GM19328 (cell line): ENCODE data around the gene GALNT14.

Experiments used
- ATAC-seq: cut with Tn5 transposase; IDR thresholded peaks from one replicate; pipeline ENCODE4 v1.9.1; 2021; ENCODE audit warnings: mild to moderate bottlenecking, moderate library complexity; ENCODE audit not compliant: unreplicated experiment

Gene GALNT14

DNA sequence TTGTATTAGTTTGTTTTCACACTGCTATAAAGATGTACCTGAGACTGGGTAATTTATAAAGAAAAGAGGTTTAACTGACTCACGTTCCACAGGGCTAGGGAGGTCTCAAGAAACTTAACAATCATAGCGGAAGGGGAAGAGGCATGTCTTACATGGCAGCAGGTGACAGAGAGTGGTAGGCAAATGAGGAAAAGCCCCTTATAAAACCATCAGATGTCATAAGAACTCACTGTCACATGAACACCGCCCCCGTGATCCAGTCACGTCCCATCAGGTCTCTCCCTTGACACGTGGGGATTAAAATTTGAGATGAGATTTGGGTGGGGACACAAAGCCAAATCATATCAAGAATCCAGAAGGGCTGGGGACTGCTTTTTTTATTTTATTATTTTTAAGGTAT, 120.0 kb downstream of the GALNT14 start:
- ATAC-seq = no peak

DNA sequence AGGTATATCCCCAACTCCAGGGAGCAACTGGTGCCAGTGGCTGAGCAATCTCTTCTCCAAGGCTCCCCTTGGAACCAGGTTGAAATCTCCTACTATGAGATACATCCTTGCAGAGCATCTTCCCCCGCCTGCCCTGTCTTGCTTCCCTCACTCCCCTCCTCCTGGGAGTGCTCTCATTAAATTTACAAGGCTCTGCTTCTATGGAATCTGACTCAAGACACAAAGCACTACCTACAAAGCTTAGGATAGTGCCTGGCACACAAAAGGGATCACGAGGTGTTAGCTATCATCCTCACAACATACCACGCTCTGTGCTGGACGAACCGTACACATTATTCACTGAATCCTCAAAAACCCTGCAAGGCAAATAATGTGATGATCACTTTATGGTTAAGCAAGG, 121.6 kb downstream of the GALNT14 start:
- ATAC-seq = no peak

DNA sequence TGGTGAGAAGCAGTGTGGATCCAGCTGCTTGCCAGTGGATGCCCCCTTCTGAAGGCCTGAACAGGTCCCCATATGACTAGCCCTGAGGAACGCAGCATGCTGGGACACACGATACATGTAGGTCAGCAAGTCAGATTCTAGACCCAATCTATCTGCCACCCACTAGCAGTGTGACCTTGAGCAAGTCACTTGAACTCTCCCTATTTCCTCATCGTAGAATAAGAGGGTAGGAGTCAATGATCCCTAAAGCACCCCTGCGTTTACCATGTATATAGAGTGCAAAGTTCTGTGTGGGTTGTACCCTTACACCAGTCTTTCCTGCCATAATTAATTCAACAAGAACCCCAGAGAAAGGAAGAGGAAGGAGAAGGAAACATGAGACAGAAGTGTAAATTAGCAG, 123.7 kb downstream of the GALNT14 start:
- ATAC-seq = no peak

DNA sequence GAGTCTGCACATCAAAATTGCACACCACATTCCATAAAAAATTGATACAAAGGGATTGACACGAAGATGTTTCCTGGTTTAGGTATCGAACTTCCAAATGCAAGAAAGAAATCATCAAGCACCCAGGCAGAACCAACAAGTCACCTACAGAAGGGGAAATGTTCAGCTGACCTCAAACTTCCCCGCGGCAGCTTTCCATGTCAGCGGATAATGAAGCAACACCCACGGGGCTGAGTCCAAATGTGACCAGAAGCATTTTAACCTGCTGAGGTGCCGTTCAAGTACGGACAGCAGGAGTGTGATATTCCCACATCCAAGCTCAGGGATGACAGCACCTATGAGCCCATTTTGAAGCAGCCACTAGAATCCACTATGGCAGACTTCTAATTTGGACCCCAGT, 124.9 kb downstream of the GALNT14 start:
- ATAC-seq = no peak

DNA sequence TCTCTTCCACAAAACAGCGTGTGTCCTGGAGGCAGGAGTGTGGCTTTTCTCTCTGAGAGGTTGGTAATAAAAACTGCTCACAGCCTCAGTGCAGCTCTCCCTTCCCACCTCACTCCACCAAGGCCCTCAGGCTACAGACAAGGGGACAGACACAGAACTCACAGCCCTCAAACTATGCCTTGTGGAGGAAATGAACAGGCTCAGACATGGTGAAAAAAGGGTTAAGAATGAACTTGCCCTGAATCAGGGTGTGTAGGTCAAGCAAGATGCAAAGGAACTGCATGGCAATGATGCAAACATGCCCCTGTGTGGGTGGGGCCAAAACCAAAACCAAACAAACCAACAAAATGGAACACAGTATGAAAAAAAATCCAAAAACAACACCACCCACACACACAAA, 125.8 kb downstream of the GALNT14 start:
- no peak for ATAC-seq

DNA sequence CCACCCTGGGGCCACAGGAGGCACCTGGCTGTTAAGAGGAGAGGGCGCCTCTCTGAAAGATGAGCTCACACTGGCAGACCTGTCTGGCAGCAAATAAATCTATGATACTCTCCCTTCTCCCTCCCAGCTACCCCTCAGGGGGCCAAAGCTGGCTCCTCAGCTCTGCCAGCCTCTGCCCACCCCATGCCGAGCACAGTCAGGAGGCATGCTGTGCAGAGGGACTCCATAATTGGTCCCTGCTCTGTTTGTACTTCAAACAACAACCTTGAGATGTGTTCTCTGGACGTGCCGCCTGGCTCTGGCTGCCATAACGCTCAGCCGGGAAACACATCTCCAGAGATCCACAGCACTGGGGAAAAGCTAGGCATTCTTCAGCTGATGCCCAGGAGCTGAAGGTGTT, 126.7 kb downstream of the GALNT14 start:
- ATAC-seq = no peak

DNA sequence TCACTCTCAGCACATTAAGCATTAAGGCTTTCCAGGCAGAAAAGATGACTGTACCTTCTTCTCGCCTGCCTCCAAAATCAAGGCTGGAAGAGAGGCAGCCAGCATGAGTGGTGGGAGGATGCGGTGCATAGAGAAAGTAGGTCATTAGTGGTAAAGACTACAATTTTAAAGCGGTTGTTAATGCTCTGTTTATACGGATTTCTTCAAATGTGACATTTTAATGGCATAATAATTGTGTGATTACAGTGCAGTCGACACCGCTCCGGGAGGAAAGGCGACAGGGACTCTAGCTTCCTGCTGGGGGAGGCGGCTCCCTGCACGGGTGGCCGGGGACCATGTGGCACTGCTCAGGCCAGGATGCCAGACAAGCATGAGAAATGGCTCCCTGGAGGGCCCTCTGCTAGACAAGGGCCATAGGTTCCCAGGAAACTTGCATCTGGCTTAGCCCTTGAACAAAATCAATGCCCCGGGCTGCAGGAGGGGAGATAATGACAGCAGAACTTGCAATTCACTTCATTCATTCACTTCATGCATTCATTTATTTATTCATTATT, 129.6 kb downstream of the GALNT14 start:
- ATAC-seq = no peak

DNA sequence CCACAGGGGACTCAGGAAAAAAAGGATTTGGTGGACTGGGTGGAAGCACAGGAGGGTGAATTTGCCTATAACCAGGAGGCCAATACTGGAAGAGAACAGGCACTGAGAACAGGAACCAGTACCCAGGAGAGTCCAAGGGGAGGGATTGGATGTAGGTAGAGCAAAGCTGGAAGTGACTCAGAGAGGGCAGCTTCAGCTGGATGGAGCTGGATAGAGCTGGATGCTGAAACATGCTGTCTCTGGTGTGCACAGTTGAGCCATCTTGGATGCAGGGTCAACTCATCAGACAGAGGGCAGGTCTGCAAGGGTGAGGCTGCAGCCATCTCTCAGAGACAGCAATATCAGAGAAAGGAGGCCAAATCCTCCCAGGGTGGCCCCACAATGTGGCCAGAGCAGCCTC, 134.0 kb downstream of the GALNT14 start:
- no peak for ATAC-seq

DNA sequence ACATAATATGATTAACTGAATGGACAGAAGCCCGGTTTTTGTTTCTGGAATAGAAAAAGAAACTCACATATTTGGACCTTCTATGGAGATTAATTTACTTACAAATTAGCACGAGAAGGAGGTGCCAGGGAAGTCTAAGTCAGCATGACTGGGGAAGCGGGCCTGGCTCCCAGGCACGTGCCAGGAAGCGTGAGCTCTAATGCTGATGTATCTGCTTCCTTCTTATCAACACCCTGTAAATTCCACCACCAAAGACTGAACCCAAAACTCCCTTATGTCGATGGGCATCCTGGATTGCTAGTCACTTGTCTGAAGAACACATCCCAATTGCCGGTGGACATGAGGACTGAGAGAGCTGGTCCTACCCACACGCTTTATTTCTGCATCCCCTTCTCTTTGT, 134.5 kb downstream of the GALNT14 start:
- ATAC-seq = no peak

DNA sequence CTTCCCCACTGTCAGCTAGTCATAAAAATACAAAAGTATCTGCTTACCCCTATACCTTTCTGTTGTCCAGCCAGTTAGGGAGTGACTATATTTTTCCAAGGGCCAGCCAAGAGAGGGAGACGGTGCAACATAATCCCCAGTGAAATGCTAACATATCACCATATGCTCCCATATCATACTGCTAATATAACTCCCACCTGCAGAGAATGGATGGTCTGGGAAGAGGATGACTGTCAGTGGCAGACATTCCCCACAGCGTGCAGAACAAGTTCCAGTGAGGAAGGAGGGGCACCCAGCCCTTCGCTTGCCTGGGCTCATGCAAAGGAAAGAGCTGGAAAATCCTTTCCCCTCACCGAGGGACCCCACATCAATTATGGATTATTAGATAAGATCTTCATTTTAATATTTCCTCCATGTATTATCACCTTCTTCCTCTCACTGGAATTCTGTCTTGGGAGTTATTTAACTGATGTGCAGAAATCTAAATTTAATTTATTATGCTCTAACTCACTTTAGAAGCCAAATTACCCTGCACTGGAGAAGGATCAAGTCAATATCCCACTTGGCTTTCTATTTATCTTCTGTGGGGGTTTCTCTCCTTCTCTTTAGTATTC, 135.6 kb downstream of the GALNT14 start:
- no peak for ATAC-seq

DNA sequence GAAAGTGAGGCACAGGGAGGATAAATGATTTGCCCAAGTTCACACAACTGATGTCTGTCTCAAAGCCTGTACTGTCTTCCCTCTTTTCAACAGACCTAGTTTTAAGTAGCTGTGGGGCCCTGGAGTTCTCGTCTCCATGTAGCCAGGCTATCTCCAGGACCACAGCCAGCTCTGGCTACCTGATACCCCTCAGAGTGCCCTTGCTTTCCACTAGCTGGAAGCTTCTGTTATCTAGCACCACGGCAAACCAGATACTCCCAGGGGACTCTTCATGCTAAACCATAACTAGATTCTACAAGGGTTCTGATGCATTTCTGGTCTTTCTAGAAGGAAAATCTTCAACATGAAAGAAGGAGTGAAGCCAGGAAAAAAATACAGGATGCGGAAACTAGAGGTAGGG, 137.3 kb downstream of the GALNT14 start:
- ATAC-seq = no peak

DNA sequence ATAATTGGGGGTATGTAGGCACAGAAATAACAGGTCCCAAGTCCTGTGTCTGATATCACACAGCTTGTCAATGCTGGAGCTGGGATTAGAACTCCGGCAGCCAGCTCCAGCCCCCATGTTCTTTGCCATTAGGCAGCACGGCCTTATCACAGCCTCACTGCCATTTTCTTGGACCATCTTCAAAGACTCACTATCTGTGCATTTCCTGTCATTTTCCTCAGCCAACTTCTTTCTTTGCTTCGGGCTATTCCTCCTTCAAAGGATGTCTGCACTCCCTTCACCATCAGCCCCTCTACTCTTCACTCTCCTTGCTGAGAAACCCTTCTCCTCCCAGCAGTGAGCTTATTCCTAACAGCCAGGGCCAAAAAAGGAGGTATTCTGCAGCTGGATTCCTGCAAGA, 139.6 kb downstream of the GALNT14 start:
- ATAC-seq = no peak

DNA sequence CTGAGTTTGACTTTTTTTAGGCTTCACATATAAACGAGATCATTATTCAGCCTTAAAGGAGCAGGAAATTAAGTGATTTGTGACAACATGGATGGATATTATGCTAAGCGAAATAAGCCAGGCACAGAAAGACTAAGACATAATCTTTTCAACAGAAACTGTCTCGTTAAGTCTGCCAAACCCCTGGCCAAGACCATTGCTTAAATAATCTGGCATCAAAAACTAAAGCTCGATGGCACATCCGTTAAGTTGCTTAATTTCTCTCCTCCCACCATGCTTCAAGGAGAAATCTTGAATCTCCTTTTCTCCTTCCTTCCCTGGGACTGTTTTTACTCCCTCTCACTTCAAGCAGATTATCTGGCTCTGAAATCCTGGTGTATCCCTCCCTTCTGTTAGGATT, 140.3 kb downstream of the GALNT14 start:
- no peak for ATAC-seq

DNA sequence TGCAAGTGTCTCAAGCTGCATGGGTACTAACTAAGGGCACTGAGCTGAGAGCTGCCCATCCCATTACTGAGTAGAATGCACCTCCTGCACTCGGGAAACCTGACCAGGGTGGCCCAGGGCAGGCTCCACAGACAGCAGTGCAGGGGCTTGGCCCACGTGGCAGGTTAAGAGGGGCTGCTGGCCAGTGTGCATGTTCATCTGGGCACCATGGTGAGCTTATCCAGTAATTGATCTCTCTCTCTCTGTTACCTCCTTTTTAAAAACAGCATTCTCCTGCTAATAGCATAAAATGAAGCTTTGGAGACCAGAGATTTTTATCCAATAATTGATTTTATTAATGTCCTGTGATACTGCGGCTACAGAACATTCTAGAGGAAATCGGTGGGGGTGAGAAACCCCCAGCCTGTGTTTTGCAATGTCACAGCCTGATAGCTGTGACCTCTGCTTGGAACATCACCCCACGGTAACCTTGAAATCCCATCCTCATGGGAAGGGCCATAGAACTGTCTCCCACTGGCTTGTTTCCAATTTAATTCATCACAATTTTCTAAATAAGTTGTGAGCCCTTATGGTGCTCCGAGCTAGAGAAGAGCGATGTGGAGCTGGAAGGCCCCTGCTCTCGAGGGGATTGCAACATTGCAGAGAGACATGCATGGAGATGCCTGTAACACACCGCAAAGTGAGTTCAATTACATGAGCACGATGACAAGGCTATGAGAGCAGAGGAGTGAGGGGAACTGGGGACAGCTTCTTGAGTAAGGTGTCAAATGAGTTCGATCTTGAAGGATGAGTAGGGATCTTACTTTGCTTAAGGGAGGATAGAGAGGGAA, 143.8 kb downstream of the GALNT14 start:
- no peak for ATAC-seq

DNA sequence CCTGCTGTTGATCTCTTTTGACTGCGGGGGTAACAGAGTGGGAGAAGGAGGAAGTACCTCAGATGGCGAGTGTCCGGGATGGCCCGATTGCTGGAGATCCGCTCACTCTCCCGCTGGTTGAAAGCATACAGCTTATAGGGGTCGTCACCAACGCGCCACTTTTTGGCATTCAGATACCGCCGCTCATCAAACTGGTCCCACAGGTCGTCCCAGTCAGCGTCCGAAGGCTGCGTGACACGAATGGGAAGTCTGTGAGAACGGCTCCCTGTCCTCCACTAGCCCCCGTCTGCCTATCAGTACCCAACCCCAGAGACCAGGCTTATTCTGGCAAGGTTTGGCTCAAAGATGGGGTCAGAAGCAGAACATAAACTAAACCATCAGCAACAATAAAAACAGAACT, 145.5 kb downstream of the GALNT14 start:
- ATAC-seq = no peak

DNA sequence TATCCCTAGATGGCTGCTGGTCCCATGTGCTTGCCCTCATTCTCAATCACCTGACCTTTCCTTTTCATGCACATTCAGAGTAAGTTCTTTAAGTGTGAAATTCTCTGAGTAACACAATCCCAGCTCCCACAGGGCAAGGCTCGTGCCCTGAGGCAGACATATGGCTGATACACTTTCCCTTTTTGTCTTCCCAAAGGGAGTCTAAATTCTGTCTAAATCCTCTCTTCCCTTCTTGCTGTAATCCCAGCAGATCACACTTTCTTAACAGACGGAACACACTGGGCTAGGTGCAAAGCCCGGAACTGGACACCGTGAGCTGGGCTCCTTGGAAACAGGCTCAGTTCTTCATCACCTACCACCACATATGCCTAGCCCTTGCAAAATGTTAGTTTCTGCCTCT, 147.6 kb downstream of the GALNT14 start:
- no peak for ATAC-seq

DNA sequence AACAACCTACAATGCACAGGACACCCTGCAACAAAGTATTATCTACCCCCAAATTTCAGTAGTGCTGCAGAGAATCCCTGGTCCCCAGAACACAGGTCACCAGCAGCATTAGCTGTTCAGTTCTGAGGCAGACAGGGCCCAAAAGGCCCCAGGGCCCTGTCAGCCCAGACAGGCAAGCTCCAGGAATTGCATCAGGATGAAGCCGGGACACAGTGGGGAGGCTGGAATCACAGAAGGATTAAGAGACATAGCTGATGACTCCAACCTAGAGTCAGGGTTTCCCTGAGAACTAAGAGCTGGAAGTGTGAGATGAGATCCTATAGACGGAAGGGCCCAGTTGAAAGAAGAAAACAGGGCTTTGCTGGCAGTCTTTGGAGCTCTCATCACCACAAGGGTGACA, 148.1 kb downstream of the GALNT14 start:
- ATAC-seq = no peak

DNA sequence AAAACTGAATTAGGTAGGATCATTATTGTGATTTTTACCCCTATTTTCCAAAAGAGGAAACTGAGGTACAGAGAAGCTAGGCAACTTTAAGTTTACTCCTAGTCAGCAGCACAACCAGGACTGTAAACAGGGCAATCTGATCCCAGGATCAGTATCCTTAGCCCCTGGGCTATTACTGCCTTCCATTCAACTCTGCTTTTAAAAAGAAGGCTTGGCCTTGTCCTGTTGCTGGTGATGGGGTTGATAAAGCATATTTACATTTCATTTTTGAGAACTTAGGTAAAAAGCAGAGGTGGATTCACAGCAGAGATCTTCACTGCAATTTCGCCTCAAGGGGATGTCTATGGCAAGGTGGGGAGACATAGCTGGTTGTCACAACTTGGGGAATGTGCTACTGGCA, 148.5 kb downstream of the GALNT14 start:
- ATAC-seq = no peak

DNA sequence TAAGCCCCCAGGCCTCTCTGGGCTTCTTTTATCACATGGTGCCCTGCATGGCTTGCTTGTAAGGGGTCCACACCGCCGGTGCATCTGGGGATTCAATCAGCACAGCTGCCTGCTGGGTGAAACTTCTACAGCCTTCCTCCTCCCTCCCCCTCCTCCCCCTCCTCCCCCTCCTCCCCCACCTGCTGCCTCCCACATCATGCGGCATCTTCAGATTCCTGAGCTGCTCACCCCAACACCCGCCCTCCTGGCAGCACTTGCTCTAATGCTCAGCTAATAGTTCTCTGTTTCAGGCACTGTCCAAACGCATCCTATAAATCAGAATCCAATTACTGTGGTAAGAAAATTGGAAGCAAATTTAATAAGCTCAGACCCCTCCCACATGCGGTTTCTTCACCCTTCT, 150.7 kb downstream of the GALNT14 start:
- ATAC-seq = no peak

DNA sequence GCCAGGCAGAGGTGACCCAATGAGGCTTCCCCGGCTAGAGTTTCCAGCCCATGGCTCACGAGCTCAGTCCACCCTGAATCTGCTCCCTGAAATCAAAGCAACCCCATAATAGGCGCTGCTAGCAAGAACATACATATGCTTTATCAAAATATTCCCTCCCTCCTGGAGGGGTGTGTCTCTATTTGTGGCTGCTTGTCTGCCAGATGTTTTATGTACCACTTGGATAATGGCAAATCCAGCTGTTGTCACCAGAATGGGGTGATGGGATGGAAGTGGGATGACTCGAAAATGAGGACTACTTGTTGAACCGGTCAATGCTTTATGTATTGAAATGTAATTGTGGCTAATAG, 152.0 kb downstream of the GALNT14 start:
- ATAC-seq = no peak

DNA sequence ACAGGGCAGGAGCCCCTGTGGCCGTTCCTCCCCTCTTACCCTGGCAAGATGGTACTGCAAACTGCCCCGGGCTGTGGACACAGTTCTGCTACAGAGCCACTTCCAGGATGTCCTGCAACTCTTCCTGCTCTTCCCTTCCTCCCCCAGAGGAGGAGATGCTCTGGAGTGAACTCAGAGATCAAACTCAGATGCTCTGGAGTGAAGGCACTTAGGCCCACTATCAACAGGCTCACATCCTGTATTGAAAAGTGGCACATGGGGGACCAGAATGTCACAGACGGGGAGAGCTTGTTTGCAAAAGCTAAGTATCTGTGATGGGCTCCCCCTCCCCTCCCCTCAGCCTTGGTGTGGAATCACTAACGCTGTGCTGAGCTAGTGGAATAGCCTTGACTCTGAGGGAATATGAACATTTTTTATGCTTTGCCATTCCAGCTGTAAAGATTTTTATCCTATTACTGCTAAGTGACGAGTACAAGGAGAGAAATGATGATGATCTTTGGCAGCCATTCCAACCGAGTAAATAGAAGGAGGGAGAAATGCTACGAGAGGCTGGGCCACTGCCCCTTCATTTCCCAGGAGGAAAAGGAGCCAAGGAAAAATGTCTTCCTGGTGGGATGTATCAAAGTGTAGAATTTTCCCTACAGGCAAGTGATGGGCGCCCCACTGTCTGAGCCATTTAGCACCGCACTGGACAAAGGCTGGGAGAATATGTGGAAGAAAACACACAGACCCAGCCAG, 152.6 kb downstream of the GALNT14 start:
- no peak for ATAC-seq

DNA sequence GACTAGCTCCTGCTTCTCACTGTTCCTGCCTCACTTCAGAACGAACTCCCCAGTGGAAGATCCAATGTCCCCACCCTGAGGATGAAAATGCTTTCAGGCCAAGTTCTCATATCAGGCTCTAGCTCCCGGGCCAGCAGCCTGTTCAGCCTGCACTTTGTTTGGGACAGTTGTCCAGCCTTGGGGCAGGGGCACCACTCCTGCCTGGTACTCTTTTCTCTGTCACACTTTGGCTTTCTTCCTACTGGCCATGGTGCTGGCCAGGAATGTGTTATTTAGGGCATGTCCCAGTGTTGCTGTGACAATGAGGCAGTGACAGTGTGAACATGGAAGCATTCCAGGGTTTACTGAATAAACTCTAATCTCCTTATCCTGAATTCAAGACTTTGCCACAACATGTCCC, 154.1 kb downstream of the GALNT14 start:
- ATAC-seq = no peak
